Upper lobe of right lung (tissue), 1 donor: Measurements from ENCODE around the gene PITPNB. TPM values are rescaled to one million over a fixed set of nuclear protein-coding genes. Genes with fewer than 3 reads are reported as not detected.

Source experiments
- ATAC-seq: fragments of 200-7000 bp; cut with Tn5 transposase; one replicate; pipeline ENCODE4 v1.9.1; 2020; ENCODE audit warnings: mild to moderate bottlenecking, moderate library complexity
- DNase-seq: peaks from one replicate; pipeline ENCODE4 v3.0.0-alpha.2; 2020
- H3K27ac ChIP-seq: fragments of 200-600 bp; one replicate; pipeline ENCODE4 v1.8.0; 2022
- H3K27me3 ChIP-seq: fragments of 200-600 bp; one replicate; pipeline ENCODE4 v1.8.0; 2022; ENCODE audit warnings: mild to moderate bottlenecking
- H3K36me3 ChIP-seq: fragments of 200-600 bp; one replicate; pipeline ENCODE4 v1.8.0; 2022
- H3K4me1 ChIP-seq: fragments of 200-600 bp; one replicate; pipeline ENCODE4 v1.8.0; 2022
- H3K4me3 ChIP-seq: fragments of 200-600 bp; one replicate; pipeline ENCODE4 v1.8.0; 2022; ENCODE audit warnings: mild to moderate bottlenecking
- H3K9me3 ChIP-seq: fragments of 200-600 bp; one replicate; pipeline ENCODE4 v1.8.0; 2022
- intact Hi-C: fragments of 100-400 bp; cut with DNase I; formaldehyde crosslinking; loops from one replicate; pipeline ENCODE4 v1.11.0; 2022
- total RNA-seq: library from RNA; stranded (reverse); fragmentation: NEBNext Ultra II Directional; extraction: Animal tissue kit (Norgen Biotek cat#: 25700); gene quantifications from one replicate; pipeline ENCODE4 v1.2.1, GENCODE V29; 2021
- TF ChIP-seq, protein P1 (sequence below): fragments of 200-600 bp; IDR thresholded peaks from one replicate; pipeline ENCODE4 v1.8.0; 2022; ENCODE audit warnings: antibody characterized with exemption
- donor health status: DM: no; HTN: yes; CAD: no; lungs with severe emphysema.

PITPNB gene
- total RNA-seq, 1 donor from 2014 or later, result 73.8 TPM

GRCh38 chr22:27873472-27873871 is 45.6 kb downstream of the PITPNB start:
- no peaks in the 10 kb centered on the region for H3K27me3 ChIP-seq
- no peaks in the 10 kb centered on the region for H3K9me3 ChIP-seq
- no peak for ATAC-seq
- no peak overlapping the region for H3K4me3 ChIP-seq
- no peak for DNase-seq
- peaks cover 45% of the 10 kb centered on the region for H3K36me3 ChIP-seq
- no peak overlapping the region for H3K27ac ChIP-seq
- intact Hi-C loops, result no loop called here
- no peaks in the 10 kb centered on the region for H3K4me1 ChIP-seq
- TF ChIP-seq, protein P1, sequence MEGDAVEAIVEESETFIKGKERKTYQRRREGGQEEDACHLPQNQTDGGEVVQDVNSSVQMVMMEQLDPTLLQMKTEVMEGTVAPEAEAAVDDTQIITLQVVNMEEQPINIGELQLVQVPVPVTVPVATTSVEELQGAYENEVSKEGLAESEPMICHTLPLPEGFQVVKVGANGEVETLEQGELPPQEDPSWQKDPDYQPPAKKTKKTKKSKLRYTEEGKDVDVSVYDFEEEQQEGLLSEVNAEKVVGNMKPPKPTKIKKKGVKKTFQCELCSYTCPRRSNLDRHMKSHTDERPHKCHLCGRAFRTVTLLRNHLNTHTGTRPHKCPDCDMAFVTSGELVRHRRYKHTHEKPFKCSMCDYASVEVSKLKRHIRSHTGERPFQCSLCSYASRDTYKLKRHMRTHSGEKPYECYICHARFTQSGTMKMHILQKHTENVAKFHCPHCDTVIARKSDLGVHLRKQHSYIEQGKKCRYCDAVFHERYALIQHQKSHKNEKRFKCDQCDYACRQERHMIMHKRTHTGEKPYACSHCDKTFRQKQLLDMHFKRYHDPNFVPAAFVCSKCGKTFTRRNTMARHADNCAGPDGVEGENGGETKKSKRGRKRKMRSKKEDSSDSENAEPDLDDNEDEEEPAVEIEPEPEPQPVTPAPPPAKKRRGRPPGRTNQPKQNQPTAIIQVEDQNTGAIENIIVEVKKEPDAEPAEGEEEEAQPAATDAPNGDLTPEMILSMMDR, result no peak

DNA sequence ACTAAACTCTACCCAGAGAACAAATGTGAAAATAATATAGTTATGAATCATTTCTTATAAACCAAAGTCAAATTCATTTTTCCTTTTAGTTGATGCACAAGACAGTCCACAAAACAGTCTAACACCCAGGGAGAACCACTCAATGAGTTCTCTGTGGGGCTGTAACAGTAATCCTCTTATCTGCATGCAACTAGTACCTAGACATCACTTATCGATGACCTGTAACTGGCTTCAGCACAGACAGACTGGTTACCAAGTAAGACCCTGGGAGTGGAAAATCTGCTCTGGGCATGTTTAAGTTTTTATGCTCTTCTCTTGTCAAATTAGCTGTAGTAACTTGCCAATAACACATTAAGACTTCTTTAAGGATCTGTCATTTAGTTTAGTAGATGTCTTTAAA is 46.6 kb downstream of the PITPNB start:
- H3K4me1 ChIP-seq, result peaks cover 7% of the 10 kb centered on the region
- TF ChIP-seq, protein P1, result no peak
- no peak for DNase-seq
- H3K9me3 ChIP-seq, result no peaks in the 10 kb centered on the region
- H3K4me3 ChIP-seq, result no peak overlapping the region
- no peak overlapping the region for H3K27ac ChIP-seq
- H3K27me3 ChIP-seq, result no peaks in the 10 kb centered on the region
- ATAC-seq, result no peak
- intact Hi-C loops, result no loop called here
- peaks cover 45% of the 10 kb centered on the region for H3K36me3 ChIP-seq

DNA sequence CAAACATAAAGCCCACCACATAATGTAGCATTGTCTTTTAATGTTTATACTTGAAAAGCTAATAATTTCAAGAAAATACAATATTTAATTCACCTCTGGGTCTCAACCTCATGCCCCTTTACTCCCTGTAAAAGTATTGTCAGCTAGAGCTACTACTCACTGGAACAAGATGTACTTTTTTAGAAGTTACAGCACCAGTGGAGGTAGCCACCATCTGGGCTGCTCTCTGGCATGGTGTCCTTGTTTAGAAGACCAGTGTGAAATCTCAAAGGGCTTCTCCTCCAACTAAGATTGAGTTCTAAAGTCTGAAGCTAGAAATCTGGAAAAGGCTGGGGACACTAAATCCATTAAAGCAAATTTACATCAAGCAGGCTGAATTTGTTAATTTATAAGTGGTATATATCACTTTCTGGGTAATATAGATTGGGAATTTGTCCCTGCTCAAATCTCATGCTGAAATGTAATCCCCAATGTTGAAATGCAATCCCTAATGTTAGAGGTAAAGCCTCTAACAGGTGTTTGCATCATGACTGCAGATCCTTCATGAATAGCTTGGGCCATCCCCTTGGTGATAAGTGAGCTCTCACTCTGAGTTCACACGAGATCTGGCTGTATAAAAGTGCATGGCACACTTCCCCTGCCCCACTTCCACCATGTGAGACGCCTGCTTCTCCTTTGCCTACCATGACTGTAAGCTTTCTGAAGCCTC is 47.6 kb downstream of the PITPNB start:
- TF ChIP-seq, protein P1, result no peak
- Histone ChIP-seq H3K36me3 (peaks cover 41% of the 10 kb centered on the region), H3K27ac (no peak overlapping the region), H3K9me3 (no peaks in the 10 kb centered on the region), H3K4me3 (no peak overlapping the region), H3K27me3 (no peaks in the 10 kb centered on the region), H3K4me1 (peaks cover 17% of the 10 kb centered on the region)
- ATAC-seq (no peak), DNase-seq (no peak)
- intact Hi-C loops, result no loop called here

GRCh38 chr22:27870234-27871191 is 48.5 kb downstream of the PITPNB start:
- Histone ChIP-seq H3K27ac (no peak overlapping the region), H3K36me3 (peaks cover 37% of the 10 kb centered on the region), H3K4me1 (peaks cover 22% of the 10 kb centered on the region), H3K27me3 (no peaks in the 10 kb centered on the region), H3K9me3 (no peaks in the 10 kb centered on the region), H3K4me3 (no peak overlapping the region)
- no peak for ATAC-seq
- TF ChIP-seq, protein P1, result no peak
- DNase-seq, result no peak
- intact Hi-C loops, result no loop called here

DNA sequence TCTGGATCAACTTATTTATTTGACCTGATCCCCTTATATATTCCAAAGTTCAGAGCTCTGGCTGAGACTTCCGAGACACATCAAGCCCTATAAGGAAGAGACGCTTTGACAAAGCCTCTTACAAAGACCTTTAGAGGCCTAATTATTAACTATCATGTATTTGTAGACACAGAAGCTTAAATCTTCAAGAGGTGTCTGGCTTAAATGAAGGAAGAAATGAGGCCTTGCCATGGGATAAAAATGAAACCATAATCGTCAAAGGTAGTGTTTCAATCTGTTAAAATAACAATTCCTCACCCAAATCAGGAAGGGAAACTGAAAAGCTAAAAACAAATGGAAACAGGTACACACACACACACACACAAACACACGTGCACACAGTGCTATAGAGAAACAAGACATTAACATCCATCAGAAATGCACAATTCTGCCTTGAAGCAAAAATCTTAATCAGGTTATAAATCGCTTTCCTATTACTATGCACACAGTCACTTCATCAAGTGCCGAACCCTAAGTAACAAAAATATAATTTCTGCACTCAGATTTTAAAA is 50.2 kb downstream of the PITPNB start:
- no peaks in the 10 kb centered on the region for H3K9me3 ChIP-seq
- H3K4me3 ChIP-seq, result no peak overlapping the region
- H3K4me1 ChIP-seq, result peaks cover 22% of the 10 kb centered on the region
- ATAC-seq, result no peak
- peaks cover 34% of the 10 kb centered on the region for H3K36me3 ChIP-seq
- intact Hi-C loops, result no loop called here
- TF ChIP-seq, protein P1, result no peak
- no peak overlapping the region for H3K27ac ChIP-seq
- DNase-seq, result no peak
- no peaks in the 10 kb centered on the region for H3K27me3 ChIP-seq
